Activated T-helper 9 cell treated with anti-CD3 and anti-CD28 coated beads, Interleukin-2, amount 50 U/mL, for 16 hours (primary cell): Measurements from ENCODE around the gene RP9.
A peak's percentile ranks its signal among the peaks of the same experiment; 100 is the strongest.

Source experiments
- DNase-seq: peaks from one replicate; pipeline ENCODE4 v3.0.0-alpha.2; 2020; ENCODE audit warnings: low read depth

Gene RP9

DNA sequence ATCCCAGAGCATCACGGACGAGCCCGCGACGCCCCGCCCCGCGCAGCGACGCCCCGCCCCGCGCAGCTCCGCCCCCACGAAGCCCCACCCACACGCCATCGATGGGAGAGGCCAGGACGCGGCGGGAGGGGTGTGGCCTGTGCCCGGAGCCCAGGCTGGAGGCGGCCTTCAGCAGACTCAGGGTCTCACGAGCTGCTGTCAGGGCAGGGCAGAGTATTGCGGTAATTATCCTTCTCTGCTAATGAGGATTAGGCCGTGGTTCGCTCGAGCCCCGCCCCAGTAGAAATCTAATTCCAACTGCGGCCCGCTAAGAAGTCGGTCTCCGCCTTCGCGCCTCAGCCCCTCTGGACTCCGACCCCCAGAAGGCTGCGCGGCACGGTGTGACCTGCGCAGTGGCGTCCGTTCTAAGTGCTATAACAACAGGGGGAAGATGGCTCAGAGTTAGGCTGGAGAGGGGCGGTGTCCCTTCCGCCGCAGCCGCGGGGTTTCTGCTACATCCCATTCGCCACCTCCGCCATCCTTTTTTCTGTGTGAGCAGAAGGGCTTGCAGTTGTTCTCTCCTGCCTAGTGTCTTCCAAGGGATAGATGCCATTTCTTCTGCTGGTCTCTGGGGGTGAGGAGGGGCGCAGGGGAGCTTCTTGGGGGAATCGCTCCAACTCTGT, 46.3 kb downstream of the RP9 start:
- peak; percentile 88 for DNase-seq

DNA sequence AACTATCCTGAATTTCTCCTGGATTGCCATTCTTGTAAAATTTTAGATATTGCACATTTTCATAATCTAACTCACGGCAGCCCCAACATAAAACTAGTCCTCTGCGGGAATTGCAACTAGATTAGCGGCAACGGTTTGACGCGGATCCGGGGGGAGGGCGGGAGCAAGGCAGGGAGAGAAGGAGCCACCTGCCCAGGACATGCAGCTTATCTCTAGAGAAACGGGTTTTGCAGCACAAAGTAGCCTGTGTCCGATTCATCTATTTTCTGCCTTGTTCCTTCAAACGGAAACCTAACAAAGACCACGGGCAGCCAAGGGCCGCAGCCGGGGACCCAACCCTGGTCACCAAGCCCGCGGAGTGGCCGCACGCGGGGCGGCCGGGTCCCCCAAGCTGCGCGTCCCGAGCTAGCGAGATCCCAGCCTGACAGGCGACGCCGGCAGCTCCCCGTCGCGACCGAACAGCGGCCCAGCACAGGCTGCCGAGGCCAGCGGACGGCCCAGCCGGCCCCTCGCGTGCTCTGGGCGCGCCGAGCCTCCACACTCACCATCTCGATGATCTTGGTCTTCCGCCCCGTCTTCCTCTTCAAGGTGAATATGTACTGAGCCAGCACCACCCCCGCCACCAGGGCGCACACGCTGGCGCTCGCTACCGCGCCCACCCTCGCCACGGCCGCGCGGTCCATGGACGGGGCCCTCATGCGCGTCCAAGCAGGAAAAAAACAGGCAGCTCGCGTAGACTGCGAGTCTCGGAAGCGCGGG, 47.0 kb downstream of the RP9 start, which contains the start of gene NT5C3A:
TSS of gene NT5C3A (minus strand) at position 754 of the 759 bp plus-strand sequence. CDS start at position 683, 71 bp downstream.
- peak; percentile 8 for DNase-seq

DNA sequence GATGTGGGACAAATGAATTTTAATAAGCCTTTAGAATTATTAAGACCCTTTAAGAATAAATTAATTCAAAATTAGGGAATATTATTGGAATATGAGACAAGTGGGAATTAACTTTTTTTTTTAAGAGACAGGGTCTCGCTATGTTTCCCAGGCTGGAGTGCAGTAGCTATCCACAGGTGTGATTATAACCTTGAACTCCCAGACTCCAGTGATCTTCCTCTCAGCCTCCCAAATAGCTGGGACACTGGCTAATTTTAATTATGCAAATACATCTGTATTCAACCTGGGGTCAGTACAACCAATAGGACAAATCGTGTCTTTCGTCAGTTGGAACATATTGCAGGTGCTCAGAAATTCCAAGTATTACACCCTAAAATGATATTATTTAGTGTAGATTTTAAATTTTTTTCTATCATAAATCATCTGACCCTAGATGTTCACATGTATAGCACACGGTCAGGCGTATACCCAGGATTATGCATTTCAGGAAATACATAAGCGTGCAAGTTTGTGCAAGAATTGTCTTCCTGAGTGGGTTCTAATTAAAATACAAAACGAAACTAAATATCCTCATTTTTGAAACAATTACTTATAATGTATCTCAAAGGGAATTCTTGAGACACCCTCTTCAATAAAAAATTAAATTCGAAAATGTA, 47.8 kb downstream of the RP9 start:
- no peak for DNase-seq

DNA sequence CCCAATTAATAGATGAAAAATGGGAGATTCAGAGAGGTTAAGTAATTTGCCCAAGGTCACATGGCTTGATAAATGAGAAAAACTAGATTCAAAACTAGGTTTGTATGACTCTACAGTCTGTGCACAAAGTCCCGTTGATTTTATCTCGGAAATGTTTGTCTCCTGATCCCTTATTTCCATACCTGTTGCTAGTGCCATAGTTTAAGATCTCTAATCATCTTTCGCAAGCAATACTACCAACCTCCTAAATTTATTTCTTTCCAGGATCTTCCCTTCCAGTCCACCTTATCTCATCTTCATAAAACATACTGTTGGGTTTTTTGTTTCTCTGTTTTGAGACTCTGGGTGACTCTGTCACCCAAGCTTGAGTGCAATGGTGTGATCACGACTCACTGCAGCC, 49.6 kb downstream of the RP9 start:
- no peak for DNase-seq

DNA sequence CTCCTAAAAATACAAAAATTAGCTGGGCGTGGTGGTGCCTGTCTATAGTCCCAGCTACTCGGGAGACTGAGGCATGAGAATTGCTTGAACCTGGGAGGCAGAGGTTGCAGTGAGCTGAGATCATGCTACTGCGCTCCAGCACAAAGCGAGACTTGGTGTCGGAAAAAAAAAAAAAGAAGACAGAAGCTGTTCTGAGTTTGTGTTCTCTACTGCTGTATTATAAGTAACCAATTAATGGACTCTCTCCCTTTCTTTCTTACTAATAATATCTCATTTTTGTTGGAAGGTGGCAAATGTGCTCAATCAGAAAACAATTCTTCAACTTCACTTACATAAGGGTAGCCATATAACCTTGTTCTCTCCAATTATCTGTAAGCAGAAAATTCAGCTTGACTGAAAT, 54.0 kb downstream of the RP9 start:
- no peak for DNase-seq

DNA sequence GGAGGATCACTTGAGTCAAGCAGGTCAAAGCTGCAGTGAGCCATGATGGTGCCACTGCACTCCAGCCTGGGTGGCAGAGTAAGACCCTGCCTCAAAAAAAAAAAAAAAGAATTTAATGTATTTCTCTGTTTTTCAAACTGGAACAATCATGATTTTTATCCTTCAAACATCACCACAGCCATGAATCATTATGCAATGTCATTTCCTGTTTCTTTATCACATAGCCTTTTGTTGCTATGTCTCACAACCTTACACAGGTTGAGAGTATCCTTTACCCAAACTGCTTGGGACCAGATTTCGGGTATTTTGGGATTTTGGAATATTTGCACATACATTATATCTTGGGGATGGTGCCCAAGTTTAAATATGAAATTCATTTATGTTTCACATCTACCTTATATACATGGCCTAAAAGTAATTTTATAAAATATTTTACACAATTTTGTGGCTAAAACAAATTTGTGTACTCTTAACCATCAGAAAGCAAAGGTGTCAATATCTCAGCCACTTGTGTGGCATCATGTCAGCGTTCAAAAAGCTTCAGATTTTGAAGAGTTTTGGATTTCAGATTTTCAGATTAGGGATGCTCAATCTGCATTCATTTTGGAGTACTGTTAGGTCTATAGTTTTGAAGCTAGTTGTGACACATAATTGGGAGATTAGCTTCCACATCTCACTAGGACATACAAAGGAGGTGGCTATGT, 54.8 kb downstream of the RP9 start:
- DNase-seq = no peak

DNA sequence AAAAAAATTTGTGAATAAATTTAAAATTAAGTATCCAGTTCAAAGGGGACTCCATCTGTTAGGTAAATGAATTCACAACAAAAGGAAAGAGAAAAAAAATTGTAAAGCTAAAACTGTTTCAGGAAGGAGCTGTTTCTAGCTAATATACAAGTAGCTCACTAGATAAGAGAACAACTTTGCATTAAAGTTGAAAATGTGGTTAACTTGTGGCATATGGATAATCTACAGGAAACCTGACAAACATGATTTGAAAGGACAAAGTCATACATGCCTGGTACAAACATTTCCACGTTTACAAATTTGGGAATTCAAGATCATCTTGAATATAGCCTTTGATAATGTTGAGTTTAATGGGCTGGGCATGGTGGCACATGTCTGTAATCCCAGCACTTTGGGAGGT, 55.5 kb downstream of the RP9 start:
- DNase-seq = no peak

DNA sequence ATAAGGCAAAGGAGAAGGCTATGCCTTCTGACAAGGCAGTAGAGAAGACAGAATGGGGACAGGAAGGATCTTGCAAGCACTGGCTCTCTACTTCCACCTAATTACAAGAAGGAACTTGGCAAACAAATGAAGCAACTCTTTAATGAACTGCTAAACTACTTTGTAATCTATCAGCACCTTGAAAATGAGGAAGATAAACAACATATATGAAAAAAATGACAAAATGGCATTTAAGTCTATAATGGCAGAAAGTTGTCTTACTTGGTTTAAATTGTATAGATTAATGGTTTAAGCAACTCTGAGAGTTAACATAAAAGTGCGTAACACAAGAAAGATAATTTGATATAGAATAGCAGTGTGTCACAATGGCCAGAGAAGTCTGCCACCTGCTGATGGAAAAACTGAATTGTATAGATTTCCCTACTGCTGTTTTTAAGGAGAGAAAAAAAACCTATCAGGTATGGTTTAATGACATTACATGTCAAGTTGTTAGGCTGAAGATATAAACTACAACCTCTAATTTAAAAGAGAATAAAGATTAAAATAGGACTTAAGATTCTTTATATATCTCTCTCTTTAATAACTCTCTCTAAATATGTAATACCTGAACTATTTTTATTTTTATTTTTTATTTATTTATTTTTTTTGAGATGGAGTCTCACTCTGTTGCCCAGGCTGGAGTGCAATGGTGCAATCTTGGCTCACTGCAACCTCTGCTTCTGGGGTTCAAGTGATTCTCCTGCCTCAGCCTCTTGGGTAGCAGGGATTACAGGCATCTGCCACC, 58.5 kb downstream of the RP9 start:
- DNase-seq = no peak

DNA sequence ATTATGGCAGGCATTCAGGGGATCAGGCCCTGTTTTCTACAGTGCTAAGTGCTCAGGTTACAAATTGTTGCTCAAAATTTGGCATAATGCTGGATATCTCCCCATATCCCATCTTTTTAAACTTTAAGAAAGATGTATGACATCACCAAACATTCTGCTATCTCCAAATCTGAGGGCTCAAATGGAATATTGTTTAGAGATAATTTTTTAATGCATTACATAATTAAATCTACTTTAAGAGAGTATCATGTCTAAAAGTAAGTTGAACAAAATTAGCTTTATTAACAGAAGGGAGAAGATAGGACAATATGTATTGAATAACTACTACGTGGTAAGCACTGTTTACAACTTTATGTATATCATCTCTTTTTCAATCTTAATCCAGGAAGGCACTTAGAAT, 60.5 kb downstream of the RP9 start:
- no peak for DNase-seq

DNA sequence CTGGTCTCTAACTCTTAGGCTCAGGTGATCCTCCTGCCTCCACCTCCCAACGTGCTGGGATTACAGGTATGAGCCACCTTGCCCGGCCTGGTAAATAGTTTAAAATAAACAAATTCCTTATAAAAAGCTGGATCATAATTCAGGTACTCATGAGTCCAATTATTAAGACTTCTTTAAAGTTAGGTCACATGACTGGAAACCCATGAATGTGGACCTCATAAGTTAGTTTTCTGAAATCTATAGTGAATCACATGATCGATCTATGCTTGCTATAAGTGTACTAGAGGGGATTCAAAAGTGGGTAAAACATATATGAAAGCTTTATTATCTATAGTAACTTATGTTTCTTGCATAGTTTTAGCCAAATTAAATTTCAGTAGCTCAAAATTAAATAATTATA, 60.9 kb downstream of the RP9 start:
- no peak for DNase-seq

DNA sequence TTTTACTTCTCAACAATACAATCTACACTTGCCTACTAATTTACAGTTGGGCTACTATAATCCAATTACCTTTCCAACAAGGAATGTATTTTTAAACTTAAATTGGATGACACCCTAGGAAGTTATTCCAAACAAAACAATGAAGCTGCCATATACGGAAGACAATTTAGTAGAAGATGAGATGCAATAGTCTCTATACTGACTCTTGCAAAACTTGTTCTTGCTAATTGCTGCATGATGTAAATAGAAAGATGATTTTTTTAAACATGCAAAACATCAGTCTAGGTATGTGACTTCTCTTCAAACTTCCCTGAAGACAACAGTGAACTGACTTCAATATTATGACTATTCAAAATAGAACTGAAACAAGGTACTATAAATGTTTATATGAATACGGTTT, 64.2 kb downstream of the RP9 start:
- DNase-seq = no peak
